H9 (cell line): ENCODE measurements around the gene ST8SIA2. TPM values are rescaled to one million over a fixed set of nuclear protein-coding genes. Genes with fewer than 3 reads are reported as not detected.

Experiments
- DNase-seq: peaks from one replicate; pipeline ENCODE4 v3.0.0-alpha.2; 2017
- H2AFZ ChIP-seq: one replicate; pipeline ENCODE4 v1.6.1; 2013; ENCODE audit warnings: mild to moderate bottlenecking, low read length, control low read depth, moderate library complexity
- H2AK5ac ChIP-seq: 2 replicates; pipeline ENCODE4 v1.6.1; 2013; ENCODE audit warnings: low read length, control low read depth, mixed read lengths; ENCODE audit not compliant: insufficient read length
- H2BK120ac ChIP-seq: one replicate; pipeline ENCODE4 v1.6.1; 2013; ENCODE audit warnings: low read depth, mild to moderate bottlenecking, low read length, control low read depth, inconsistent platforms; ENCODE audit not compliant: poor library complexity, severe bottlenecking
- H2BK12ac ChIP-seq: 2 replicates; pipeline ENCODE4 v1.6.1; 2013; ENCODE audit warnings: low read length, control low read depth, mixed read lengths, low read depth; ENCODE audit not compliant: insufficient read length
- H2BK15ac ChIP-seq: 2 replicates; pipeline ENCODE4 v1.6.1; 2013; ENCODE audit warnings: low read depth, low read length, control low read depth
- H2BK20ac ChIP-seq: one replicate; pipeline ENCODE4 v1.6.1; 2013; ENCODE audit warnings: low read depth, mild to moderate bottlenecking, low read length, control low read depth, inconsistent platforms; ENCODE audit not compliant: poor library complexity, severe bottlenecking
- H2BK5ac ChIP-seq: 2 replicates; pipeline ENCODE4 v1.6.1; 2013; ENCODE audit warnings: low read length, control low read depth, mixed read lengths; ENCODE audit not compliant: insufficient read length
- H3K14ac ChIP-seq: 2 replicates; pipeline ENCODE4 v1.6.1; 2013; ENCODE audit warnings: low read length, control low read depth; ENCODE audit not compliant: insufficient read depth
- H3K18ac ChIP-seq: 2 replicates; pipeline ENCODE4 v1.6.1; 2013; ENCODE audit warnings: low read depth, mild to moderate bottlenecking, mixed read lengths, low read length, control low read depth; ENCODE audit not compliant: insufficient read length
- H3K23ac ChIP-seq: 2 replicates; pipeline ENCODE4 v1.6.1; 2013; ENCODE audit warnings: low read length, control low read depth, mixed read lengths, low read depth; ENCODE audit not compliant: insufficient read length
- H3K23me2 ChIP-seq: 2 replicates; pipeline ENCODE4 v1.6.1; 2013; ENCODE audit warnings: low read depth, mild to moderate bottlenecking, mixed read lengths, low read length, control low read depth; ENCODE audit not compliant: insufficient read length, poor library complexity, severe bottlenecking
- H3K27ac ChIP-seq: 2 replicates; pipeline ENCODE4 v1.5.1; 2013; ENCODE audit warnings: low read length, control low read depth, mixed read lengths, low read depth; ENCODE audit not compliant: insufficient read length
- H3K27me3 ChIP-seq: 2 replicates; pipeline ENCODE4 v1.6.1; 2013; ENCODE audit warnings: low read length, control low read depth, inconsistent platforms; ENCODE audit not compliant: insufficient read depth
- H3K4ac ChIP-seq: 2 replicates; pipeline ENCODE4 v1.6.1; 2013; ENCODE audit warnings: low read depth, mild to moderate bottlenecking, control low read depth, inconsistent platforms, low read length, moderate library complexity
- H3K4me1 ChIP-seq: 2 replicates; pipeline ENCODE4 v1.6.1; 2013; ENCODE audit warnings: low read length, control low read depth, inconsistent platforms; ENCODE audit not compliant: insufficient read depth
- H3K4me2 ChIP-seq: 2 replicates; pipeline ENCODE4 v1.6.1; 2013; ENCODE audit warnings: low read length, control low read depth, mixed read lengths; ENCODE audit not compliant: insufficient read length, insufficient read depth
- H3K56ac ChIP-seq: 2 replicates; pipeline ENCODE4 v1.6.1; 2013; ENCODE audit warnings: low read depth, mild to moderate bottlenecking, mixed read lengths, low read length, control low read depth; ENCODE audit not compliant: insufficient read length
- H3K79me1 ChIP-seq: 2 replicates; pipeline ENCODE4 v1.6.1; 2013; ENCODE audit warnings: low read depth, mild to moderate bottlenecking, moderate library complexity, low read length, control low read depth, inconsistent platforms; ENCODE audit not compliant: insufficient read depth, poor library complexity, severe bottlenecking
- H3K79me2 ChIP-seq: 2 replicates; pipeline ENCODE4 v1.6.1; 2013; ENCODE audit warnings: low read length, control low read depth, inconsistent platforms; ENCODE audit not compliant: insufficient read depth
- H3K9ac ChIP-seq: 2 replicates; pipeline ENCODE4 v1.6.1; 2013; ENCODE audit warnings: low read length, control low read depth, mixed read lengths; ENCODE audit not compliant: insufficient read length; ENCODE audit errors: extremely low read depth
- H3K9me3 ChIP-seq: one replicate; pipeline ENCODE4 v1.6.1; 2013; ENCODE audit warnings: low read depth, low read length, inconsistent platforms; ENCODE audit not compliant: control insufficient read depth
- H3T11ph ChIP-seq: one replicate; pipeline ENCODE4 v1.6.1; 2013; ENCODE audit warnings: mild to moderate bottlenecking, low read length, control low read depth, inconsistent platforms
- H4K20me1 ChIP-seq: one replicate; pipeline ENCODE4 v1.6.1; 2013; ENCODE audit not compliant: control insufficient read depth, insufficient read length, insufficient read depth
- H4K5ac ChIP-seq: 2 replicates; pipeline ENCODE4 v1.6.1; 2013; ENCODE audit warnings: low read depth, mild to moderate bottlenecking, mixed read lengths, low read length, control low read depth; ENCODE audit not compliant: insufficient read length
- H4K8ac ChIP-seq: replicated peaks from 2 replicates; pipeline ENCODE4 v1.6.1; 2013; ENCODE audit warnings: low read length, control low read depth, mixed read lengths, low read depth; ENCODE audit not compliant: insufficient read length
- H4K91ac ChIP-seq: 2 replicates; pipeline ENCODE4 v1.6.1; 2013; ENCODE audit warnings: low read depth, mild to moderate bottlenecking, moderate library complexity, mixed read lengths, low read length, control low read depth; ENCODE audit not compliant: insufficient read length
- H3K27ac Mint-ChIP-seq, 3 experiments: 2 replicates in 2 of 3; 3 replicates in 1 of 3; pipeline ENCODE4 v1.8.0; 2020 to 2021; ENCODE audit warnings: mixed read lengths in 3 of 3, mild to moderate bottlenecking in 1 of 3, moderate library complexity in 1 of 3
- H3K27me3 Mint-ChIP-seq: 2 replicates; pipeline ENCODE4 v1.8.0; 2021; ENCODE audit warnings: low read depth, mild to moderate bottlenecking, moderate library complexity, mixed read lengths
- H3K36me3 Mint-ChIP-seq, 3 experiments: 2 replicates in 2 of 3; 3 replicates in 1 of 3; pipeline ENCODE4 v1.8.0; 2020 to 2021; ENCODE audit warnings: low read depth in 3 of 3, mixed read lengths in 3 of 3; ENCODE audit not compliant: insufficient read depth in 1 of 3
- H3K4me1 Mint-ChIP-seq, 2 experiments: 2 replicates each; pipeline ENCODE4 v1.8.0; 2020; ENCODE audit warnings: mixed read lengths in 2 of 2
- H3K4me3 Mint-ChIP-seq, 2 experiments: 2 replicates in 1 of 2; 3 replicates in 1 of 2; pipeline ENCODE4 v1.8.0; 2020 to 2021; ENCODE audit warnings: mild to moderate bottlenecking in 2 of 2, mixed read lengths in 2 of 2, moderate library complexity in 1 of 2
- H3K9me3 Mint-ChIP-seq, 2 experiments: 2 replicates in 1 of 2; 3 replicates in 1 of 2; pipeline ENCODE4 v1.8.0; 2020; ENCODE audit warnings: mild to moderate bottlenecking in 2 of 2, mixed read lengths in 2 of 2, moderate library complexity in 1 of 2
- CTCF ChIP-seq: fragments of 200-600 bp; sonication (generic); conservative IDR thresholded peaks from 3 replicates; pipeline ENCODE4 v1.8.0; 2021; ENCODE audit warnings: antibody characterized with exemption, mild to moderate bottlenecking
- whole genome bisulfite sequencing: extraction: QIAGEN DNeasy Blood & Tissue Kit; methylation state at CpG from one replicate; pipeline ENCODE4 v1.1.7; 2013; ENCODE audit warnings: missing lambda C conversion rate, low lambda C conversion rate, mixed read lengths; ENCODE audit not compliant: insufficient read length; ENCODE audit errors: extremely low coverage; 5-methylcytosine and 5-hydroxymethylcytosine counted together
- total RNA-seq: library from RNA; stranded (reverse); gene quantifications from 2 replicates; pipeline ENCODE4 v1.2.1, GENCODE V29; 2021

ST8SIA2 gene
- total RNA-seq, 1 experiment from 2014 or later: 1.8 TPM

GRCh38 chr15:92429378-92430068 lies 35.8 kb downstream of the ST8SIA2 start:
- Mint-ChIP-seq H3K36me3 (no peaks in the 10 kb centered on the region), H3K27me3 (no peaks in the 10 kb centered on the region), H3K4me3 (0 out of 5 replicates have a peak overlapping the region, but pooled peaks of 1 of the 2 experiments have one; percentile 11), H3K4me1 (peaks cover 15 to 30% of the 10 kb centered on the region in 2 experiments), H3K9me3 (no peaks in the 10 kb centered on the region), H3K27ac (peak overlapping the region; percentile 65 to 83 (median 69); a peak in 5 of 7 replicates)
- Histone ChIP-seq H3K4me1 (no peaks in the 10 kb centered on the region; the same call in 1 of the 2 replicates), H3K9me3 (no peaks in the 10 kb centered on the region), H3K9ac (no peak overlapping the region), H3T11ph (no peak overlapping the region), H4K20me1 (no peaks in the 10 kb centered on the region), H3K56ac (no peak overlapping the region), H2BK5ac (no peak overlapping the region), H2AK5ac (no peak overlapping the region), H3K23ac (no peak overlapping the region), H2BK15ac (no peak overlapping the region), H4K5ac (no peak overlapping the region), H3K14ac (no peak overlapping the region), H4K91ac (no peak overlapping the region), H3K23me2 (no peaks in the 10 kb centered on the region), H2BK12ac (no peak overlapping the region), H3K4ac (no peak overlapping the region), H2BK120ac (no peak overlapping the region), H3K79me1 (no peaks in the 10 kb centered on the region), H3K27me3 (no peaks in the 10 kb centered on the region), H3K4me2 (no peak overlapping the region), H2BK20ac (no peak overlapping the region), H3K27ac (no peak overlapping the region), H4K8ac (no peak overlapping the region), H2AFZ (no peak overlapping the region), H3K79me2 (no peaks in the 10 kb centered on the region), H3K18ac (no peak overlapping the region)
- DNase-seq: no peak
- no CpG with 5 or more reads among the region's 2 CpGs for WGBS
- TF ChIP-seq CTCF: no peak
